ENCODE results near the gene RGS10. TPM values are rescaled to one million over a fixed set of nuclear protein-coding genes. Genes with fewer than 3 reads are reported as not detected.

RGS10 gene, protein sequence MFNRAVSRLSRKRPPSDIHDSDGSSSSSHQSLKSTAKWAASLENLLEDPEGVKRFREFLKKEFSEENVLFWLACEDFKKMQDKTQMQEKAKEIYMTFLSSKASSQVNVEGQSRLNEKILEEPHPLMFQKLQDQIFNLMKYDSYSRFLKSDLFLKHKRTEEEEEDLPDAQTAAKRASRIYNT
- 10 to 100 TPM; 11.7 to 39.3 (median 26.5) TPM for total RNA-seq

DNA sequence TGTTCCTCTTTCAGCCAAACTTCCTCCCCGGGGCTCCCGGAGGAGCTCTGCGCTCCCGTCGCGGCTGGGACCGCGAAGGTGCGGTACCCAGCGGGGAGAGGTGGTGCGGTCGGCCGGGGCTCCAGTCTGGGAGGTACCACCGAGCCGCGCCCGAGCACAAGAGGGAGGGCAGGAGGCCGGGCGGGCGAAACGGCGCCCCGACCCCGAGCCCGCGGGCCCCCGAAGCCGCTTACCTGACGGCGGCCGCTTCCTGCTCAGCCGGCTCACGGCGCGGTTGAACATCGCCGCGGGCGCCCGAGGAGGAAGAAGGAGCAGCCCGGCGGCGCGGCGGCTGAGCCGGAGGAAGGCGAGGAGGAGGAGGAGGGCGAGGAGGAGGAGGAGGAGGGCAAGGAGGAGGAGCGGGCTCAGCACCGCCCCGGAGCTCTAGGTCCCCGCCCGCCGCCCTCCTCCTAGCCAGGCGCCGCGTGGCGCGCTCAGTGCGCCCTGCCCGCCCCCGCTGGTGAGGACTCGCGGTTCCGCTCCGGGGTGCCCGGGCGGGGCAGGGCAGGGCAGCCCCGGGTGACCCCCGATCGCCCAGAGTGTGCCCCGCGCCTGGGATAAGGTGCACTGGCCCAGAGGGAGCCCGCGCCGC, at the start of gene RGS10:
Gene RGS10, minus strand, starts transcription at position 363 of the 631 bp plus-strand sequence. Its CDS starts 81 bp downstream, at position 282.
- H3K27ac ChIP-seq, result peak within 1 kb of the TSS in 3 of 4 donors; percentile 43 to 78 (median 71)
- H3K4me3 ChIP-seq, result peak within 1 kb of the TSS; percentile 63 to 87 (median 66)
- H3K36me3 ChIP-seq, result no peaks in the 10 kb centered on the region
- TF ChIP-seq, protein P1, sequence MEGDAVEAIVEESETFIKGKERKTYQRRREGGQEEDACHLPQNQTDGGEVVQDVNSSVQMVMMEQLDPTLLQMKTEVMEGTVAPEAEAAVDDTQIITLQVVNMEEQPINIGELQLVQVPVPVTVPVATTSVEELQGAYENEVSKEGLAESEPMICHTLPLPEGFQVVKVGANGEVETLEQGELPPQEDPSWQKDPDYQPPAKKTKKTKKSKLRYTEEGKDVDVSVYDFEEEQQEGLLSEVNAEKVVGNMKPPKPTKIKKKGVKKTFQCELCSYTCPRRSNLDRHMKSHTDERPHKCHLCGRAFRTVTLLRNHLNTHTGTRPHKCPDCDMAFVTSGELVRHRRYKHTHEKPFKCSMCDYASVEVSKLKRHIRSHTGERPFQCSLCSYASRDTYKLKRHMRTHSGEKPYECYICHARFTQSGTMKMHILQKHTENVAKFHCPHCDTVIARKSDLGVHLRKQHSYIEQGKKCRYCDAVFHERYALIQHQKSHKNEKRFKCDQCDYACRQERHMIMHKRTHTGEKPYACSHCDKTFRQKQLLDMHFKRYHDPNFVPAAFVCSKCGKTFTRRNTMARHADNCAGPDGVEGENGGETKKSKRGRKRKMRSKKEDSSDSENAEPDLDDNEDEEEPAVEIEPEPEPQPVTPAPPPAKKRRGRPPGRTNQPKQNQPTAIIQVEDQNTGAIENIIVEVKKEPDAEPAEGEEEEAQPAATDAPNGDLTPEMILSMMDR (IDR thresholded peaks at IDR 0.05), result no peak
- TF ChIP-seq EP300 (IDR thresholded peaks at IDR 0.05) (no peak), POLR2A (IDR thresholded peaks at IDR 0.05) (peak in 2 of 4 donors; percentile 42 to 68), POLR2AphosphoS5 (IDR thresholded peaks at IDR 0.05) (peak in 1 of 2 donors; percentile 49)
- 1% methylated on average over 21 of the region's 76 CpGs; no CpG with 5 or more reads in 1 of the 2 donors for WGBS, 2 donors
- ATAC-seq (ENCODE audit: low FRiP score in 2 of 2) (peak; percentile 84 to 97), DNase-seq (peak; percentile 79 to 95)
- H3K4me1 ChIP-seq, result peaks cover 10 to 28% (median 26%) of the 10 kb centered on the region in 4 donors
- H3K9me3 ChIP-seq, result no peaks in the 10 kb centered on the region
- H3K27me3 ChIP-seq, result no peaks in the 10 kb centered on the region

DNA sequence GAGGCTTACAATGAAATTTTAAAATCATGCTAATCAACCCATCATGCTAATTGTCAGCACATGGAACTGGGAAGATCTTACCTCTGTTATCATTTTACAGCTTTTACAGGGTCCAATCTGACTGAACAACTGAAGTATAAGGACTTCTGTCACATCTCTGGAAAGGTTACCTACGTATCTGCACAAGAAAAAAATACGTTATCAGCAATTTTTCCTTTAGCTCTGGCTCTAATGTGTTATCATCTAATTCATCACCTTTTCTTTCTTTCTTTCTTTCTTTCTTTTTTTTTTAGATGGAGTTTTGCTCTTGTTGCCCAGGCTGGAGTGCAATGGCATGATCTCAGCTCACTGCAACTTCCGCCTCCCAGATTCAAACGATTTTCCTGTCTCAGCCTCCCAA, 45.6 kb upstream of the RGS10 start:
- DNase-seq (no peak), ATAC-seq (ENCODE audit: low FRiP score in 2 of 2) (no peak)
- H3K36me3 ChIP-seq, result peaks cover 5 to 59% (median 21%) of the 10 kb centered on the region in 4 donors
- TF ChIP-seq EP300 (IDR thresholded peaks at IDR 0.05), result no peak
- TF ChIP-seq POLR2A (IDR thresholded peaks at IDR 0.05), result no peak
- no peaks in the 10 kb centered on the region for H3K27me3 ChIP-seq
- H3K4me3 ChIP-seq, result no peak overlapping the region
- no peaks in the 10 kb centered on the region for H3K9me3 ChIP-seq
- peaks cover 14 to 24% (median 18%) of the 10 kb centered on the region in 4 donors for H3K4me1 ChIP-seq
- H3K27ac ChIP-seq, result no peak overlapping the region
- 95% methylated on average over 4 of the region's 4 CpGs for WGBS, 2 donors

DNA sequence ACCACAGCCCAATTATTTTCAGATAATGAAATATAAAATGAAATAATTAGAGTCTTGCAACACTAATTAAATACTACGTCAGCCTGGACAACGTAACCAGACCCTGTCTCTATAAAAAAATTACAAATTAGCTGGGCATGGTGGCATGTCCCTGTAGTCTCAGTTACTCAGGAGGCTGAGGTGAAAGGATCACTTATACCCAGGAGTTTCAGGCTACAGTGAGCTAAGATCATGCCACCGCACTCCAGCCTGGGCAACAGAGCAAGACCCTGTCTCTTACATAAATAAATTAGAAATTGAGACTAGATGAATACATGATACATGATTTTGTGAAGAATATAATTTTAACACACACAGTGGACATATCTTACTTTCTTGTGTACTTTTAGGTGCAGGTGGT, 35.8 kb upstream of the RGS10 start:
- Histone ChIP-seq H3K4me1 (peaks cover 0 to 14% (median 6%) of the 10 kb centered on the region in 4 donors), H3K36me3 (peaks cover 32 to 86% (median 39%) of the 10 kb centered on the region in 4 donors), H3K9me3 (no peaks in the 10 kb centered on the region), H3K27ac (no peak overlapping the region), H3K4me3 (no peak overlapping the region), H3K27me3 (no peaks in the 10 kb centered on the region)
- ATAC-seq (ENCODE audit: low FRiP score in 2 of 2) (no peak), DNase-seq (no peak)
- TF ChIP-seq POLR2AphosphoS5 (IDR thresholded peaks at IDR 0.05) (no peak), EP300 (IDR thresholded peaks at IDR 0.05) (no peak), POLR2A (IDR thresholded peaks at IDR 0.05) (no peak)
- TF ChIP-seq, protein P1 (IDR thresholded peaks at IDR 0.05), result no peak
- WGBS, 2 donors, result 93 to 95% methylated on average over 3 of the region's 3 CpGs

DNA sequence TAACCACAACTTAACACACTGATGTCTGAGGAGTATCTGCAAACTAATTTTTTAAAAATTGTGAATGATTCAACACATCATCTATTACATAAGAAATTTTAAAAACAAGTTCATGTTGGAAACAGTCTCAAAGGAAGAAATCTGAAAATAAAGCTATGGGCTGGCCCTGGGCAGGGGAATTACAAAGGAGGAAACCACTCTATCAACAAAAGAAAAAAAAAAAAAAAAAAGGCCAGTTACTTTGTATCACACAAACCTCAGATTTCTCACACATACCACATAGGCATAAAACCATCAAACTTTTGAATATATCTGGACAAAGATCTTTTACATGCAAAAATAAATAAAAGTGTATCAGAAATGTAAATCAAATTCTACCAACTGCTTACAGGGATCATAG, 33.5 kb upstream of the RGS10 start:
- peak overlapping the region in 1 of 4 donors; percentile 69 for H3K27ac ChIP-seq
- no peak for TF ChIP-seq POLR2AphosphoS5 (IDR thresholded peaks at IDR 0.05)
- TF ChIP-seq EP300 (IDR thresholded peaks at IDR 0.05), result no peak
- TF ChIP-seq, protein P1 (IDR thresholded peaks at IDR 0.05), result no peak
- TF ChIP-seq POLR2A (IDR thresholded peaks at IDR 0.05), result no peak
- no peaks in the 10 kb centered on the region for H3K9me3 ChIP-seq
- peaks cover 0 to 11% (median 5%) of the 10 kb centered on the region in 4 donors for H3K4me1 ChIP-seq
- H3K36me3 ChIP-seq, result peaks cover 36 to 85% (median 42%) of the 10 kb centered on the region in 4 donors
- no peaks in the 10 kb centered on the region for H3K27me3 ChIP-seq
- no peak overlapping the region for H3K4me3 ChIP-seq
- DNase-seq (no peak), ATAC-seq (ENCODE audit: low FRiP score in 2 of 2) (no peak)

DNA sequence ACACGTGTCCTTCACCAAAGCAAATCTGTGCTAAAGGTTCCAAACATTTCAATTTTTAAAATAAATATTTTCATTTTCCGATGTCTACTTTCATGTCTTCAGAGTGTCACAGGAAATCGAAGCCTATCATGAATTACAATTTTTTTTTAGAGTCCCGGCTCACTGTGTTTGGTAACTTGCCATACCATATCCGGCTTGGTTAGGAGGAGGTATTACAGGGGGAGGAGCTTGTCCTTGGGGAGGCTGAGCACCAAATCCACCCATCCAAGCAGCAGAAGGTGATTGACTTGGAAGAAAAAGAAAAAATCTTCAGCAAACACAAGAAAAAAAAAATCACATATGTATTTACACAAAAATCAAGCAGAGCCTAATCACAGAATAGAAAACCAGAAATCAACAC, 33.0 kb upstream of the RGS10 start:
- Histone ChIP-seq H3K4me3 (no peak overlapping the region), H3K36me3 (peaks cover 36 to 85% (median 42%) of the 10 kb centered on the region in 4 donors), H3K9me3 (no peaks in the 10 kb centered on the region), H3K27me3 (no peaks in the 10 kb centered on the region), H3K4me1 (peaks cover 0 to 11% (median 5%) of the 10 kb centered on the region in 4 donors), H3K27ac (peak overlapping the region in 1 of 4 donors; percentile 69)
- ATAC-seq (ENCODE audit: low FRiP score in 2 of 2), result no peak
- WGBS, 2 donors, result 39 to 45% methylated on average over 5 of the region's 5 CpGs
- TF ChIP-seq POLR2AphosphoS5 (IDR thresholded peaks at IDR 0.05) (no peak), POLR2A (IDR thresholded peaks at IDR 0.05) (no peak), EP300 (IDR thresholded peaks at IDR 0.05) (no peak)
- TF ChIP-seq, protein P1 (IDR thresholded peaks at IDR 0.05), result no peak
- DNase-seq, result no peak

Data from upper lobe of left lung (tissue), 6 donors.